Activated T-helper 2 cell treated with anti-CD3 and anti-CD28 coated beads, Interferon-gamma antibody, Interleukin-2, Interleukin-4, amounts not matched to agents 10 μg/mL and 5 μg/mL and 100 μg/mL, durations not matched to agents 14 hours and 24 hours and 36 hours (primary cell): Measurements from ENCODE around the gene UTP18. TPM values are rescaled to one million over a fixed set of nuclear protein-coding genes. Genes with fewer than 3 reads are reported as not detected.
"Not testable (repeated sequence)": the region's sequence is repeated elsewhere in the genome, so short reads cannot be mapped to it uniquely, and the experiment has no call there.

Experiments used
- DNase-seq: peaks from one replicate; pipeline ENCODE4 v3.0.0; 2021; ENCODE audit warnings: low spot score
- H3K27ac Mint-ChIP-seq: one replicate; pipeline ENCODE4 v1.8.0; 2021; ENCODE audit warnings: mixed read lengths
- H3K27me3 Mint-ChIP-seq: one replicate; pipeline ENCODE4 v1.8.0; 2021; ENCODE audit warnings: low read depth, mixed read lengths
- H3K36me3 Mint-ChIP-seq: one replicate; pipeline ENCODE4 v1.8.0; 2021; ENCODE audit warnings: low read depth, mixed read lengths
- H3K4me1 Mint-ChIP-seq: one replicate; pipeline ENCODE4 v1.8.0; 2021; ENCODE audit warnings: low read depth, mixed read lengths
- H3K4me3 Mint-ChIP-seq: one replicate; pipeline ENCODE4 v1.8.0; 2021; ENCODE audit warnings: low read depth, mild to moderate bottlenecking, moderate library complexity, mixed read lengths
- H3K9me3 Mint-ChIP-seq: one replicate; pipeline ENCODE4 v1.8.0; 2021; ENCODE audit warnings: mixed read lengths
- intact Hi-C: fragments of 100-400 bp; cut with micrococcal nuclease; formaldehyde crosslinking; loops from one replicate; pipeline ENCODE4 v1.15.1; 2023
- total RNA-seq: library from RNA; stranded (reverse); gene quantifications from 2 replicates; pipeline ENCODE4 v1.2.3, GENCODE V29; 2022

The UTP18 gene
- 75.7 and 78.7 TPM in 2 replicates for total RNA-seq

DNA sequence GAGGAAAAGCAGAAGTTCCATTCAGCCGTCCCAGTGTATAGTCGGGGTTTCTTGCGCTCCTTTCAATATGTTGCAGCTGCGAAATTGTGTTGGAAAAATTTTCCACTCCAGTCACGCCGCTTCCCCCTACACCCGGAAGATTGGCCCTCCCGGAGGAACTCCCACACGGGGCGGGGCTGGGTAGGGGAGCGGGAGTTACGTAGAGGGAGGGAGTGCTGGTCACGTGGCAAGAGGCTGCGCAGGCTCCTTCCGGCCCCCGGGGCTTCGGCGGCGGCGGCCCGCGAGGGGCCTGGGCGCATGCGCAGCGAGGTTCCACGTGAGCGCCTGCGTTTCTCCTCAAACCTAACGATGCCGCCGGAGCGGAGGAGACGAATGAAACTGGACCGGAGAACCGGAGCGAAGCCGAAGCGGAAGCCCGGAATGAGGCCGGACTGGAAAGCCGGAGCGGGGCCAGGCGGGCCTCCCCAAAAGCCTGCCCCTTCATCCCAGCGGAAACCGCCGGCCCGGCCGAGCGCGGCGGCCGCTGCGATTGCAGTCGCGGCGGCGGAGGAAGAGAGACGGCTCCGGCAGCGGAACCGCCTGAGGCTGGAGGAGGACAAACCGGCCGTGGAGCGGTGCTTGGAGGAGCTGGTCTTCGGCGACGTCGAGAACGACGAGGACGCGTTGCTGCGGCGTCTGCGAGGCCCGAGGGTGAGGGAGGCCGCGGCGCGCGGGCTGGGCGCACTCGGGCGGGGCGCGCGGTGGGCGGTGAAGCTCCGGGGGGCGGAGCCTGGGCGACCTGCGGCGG is at the start of gene UTP18:
UTP18 (plus strand) TSS at position 310 of the 787 bp plus-strand sequence; CDS start at position 349, 39 bp downstream.
- DNase-seq = peak; percentile 94
- peaks cover 58% of the 10 kb centered on the region for H3K36me3 Mint-ChIP-seq
- intact Hi-C loops = loop anchor here (1.0 to 10.0 kb wide), 4 partner anchors 93 to 164 kb away; partner anchors contain the start of genes NME1 and NME2
- peak within 1 kb of the TSS; percentile 88 for H3K4me3 Mint-ChIP-seq
- H3K9me3 Mint-ChIP-seq = no peaks in the 10 kb centered on the region
- peak within 1 kb of the TSS; percentile 97 for H3K27ac Mint-ChIP-seq
- peaks cover 49% of the 10 kb centered on the region for H3K4me1 Mint-ChIP-seq
- no peaks in the 10 kb centered on the region for H3K27me3 Mint-ChIP-seq

GRCh38 chr17:51214920-51215319 is 45.4 kb upstream of the UTP18 start:
- Mint-ChIP-seq H3K27ac (no peak overlapping the region), H3K36me3 (peaks cover 33% of the 10 kb centered on the region), H3K9me3 (no peaks in the 10 kb centered on the region), H3K4me3 (no peak overlapping the region), H3K4me1 (peaks cover 2% of the 10 kb centered on the region), H3K27me3 (no peaks in the 10 kb centered on the region)
- no peak for DNase-seq
- intact Hi-C loops = no loop called here

- H3K27ac Mint-ChIP-seq = no peak overlapping the region
- H3K36me3 Mint-ChIP-seq = peaks cover 43% of the 10 kb centered on the region
- DNase-seq = no peak
- H3K27me3 Mint-ChIP-seq = no peaks in the 10 kb centered on the region
- H3K4me3 Mint-ChIP-seq = no peak overlapping the region
- intact Hi-C loops = no loop called here
- peaks cover 8% of the 10 kb centered on the region for H3K4me1 Mint-ChIP-seq
- no peaks in the 10 kb centered on the region for H3K9me3 Mint-ChIP-seq
These were observed 42.4 kb upstream of the UTP18 start for GRCh38 chr17:51217946-51218345.

DNA sequence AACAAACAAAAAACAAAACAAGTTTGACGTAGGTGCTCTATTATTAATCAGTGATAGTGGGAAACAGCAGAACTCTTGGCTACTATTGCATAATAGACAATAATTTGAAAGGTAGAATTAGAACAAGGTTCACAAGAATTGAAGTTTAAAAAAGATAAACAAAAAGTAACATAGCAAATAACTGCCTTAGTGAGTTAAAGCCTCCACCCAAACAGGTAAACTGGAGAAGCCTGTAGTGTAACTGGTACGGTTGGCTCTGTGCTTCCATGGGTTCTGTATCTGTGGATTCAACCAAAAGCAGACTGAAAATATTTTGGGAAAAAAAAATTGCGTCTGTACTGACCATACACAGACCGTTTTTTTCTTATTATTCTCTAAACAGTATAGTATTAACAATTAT is 39.0 kb upstream of the UTP18 start:
- no peaks in the 10 kb centered on the region for H3K9me3 Mint-ChIP-seq
- no peak overlapping the region for H3K4me3 Mint-ChIP-seq
- no peak for DNase-seq
- H3K36me3 Mint-ChIP-seq = peaks cover 55% of the 10 kb centered on the region
- peaks cover 24% of the 10 kb centered on the region for H3K4me1 Mint-ChIP-seq
- no peak overlapping the region for H3K27ac Mint-ChIP-seq
- intact Hi-C loops = no loop called here
- H3K27me3 Mint-ChIP-seq = no peaks in the 10 kb centered on the region

DNA sequence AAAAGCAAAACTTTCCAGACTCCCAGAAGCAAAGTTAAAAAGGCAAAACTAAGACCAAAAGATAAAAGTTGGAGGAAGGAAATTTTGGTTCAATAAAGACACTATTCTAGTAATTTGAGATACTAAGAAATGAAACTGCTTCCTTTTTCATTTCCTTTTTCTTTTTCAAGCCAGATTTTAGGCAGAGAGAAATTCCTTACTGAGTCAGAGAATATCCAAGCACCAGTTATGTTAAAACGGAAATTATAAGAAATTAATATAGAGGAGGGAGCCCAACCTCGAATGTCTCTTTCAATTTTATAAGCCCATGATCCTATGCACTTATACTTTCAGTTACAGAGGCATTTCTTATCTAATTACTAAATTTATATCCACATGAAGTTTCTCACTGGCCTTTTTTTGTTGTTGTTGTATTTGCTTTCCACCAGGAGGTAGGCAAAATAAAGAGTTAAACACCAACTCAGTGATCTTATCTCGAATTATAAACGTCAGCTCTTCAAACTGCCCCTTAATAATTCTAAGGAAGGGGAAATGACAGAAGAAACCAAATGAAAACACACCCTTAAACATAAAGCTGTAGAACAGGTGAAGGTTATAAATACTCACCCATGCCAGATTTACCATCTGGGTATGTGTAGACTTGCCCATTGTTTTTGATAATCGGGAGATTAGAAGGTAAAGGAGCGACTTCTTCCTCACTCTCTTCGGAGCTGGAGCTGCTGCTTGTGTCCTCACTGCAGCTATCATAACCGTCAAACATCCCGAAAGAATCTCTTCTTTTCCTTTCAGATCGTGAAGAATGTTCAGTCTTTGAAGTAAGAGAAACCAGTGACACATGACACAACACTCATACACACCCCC is 35.7 kb upstream of the UTP18 start:
- H3K27ac Mint-ChIP-seq = peak overlapping the region; percentile 25
- no peaks in the 10 kb centered on the region for H3K27me3 Mint-ChIP-seq
- peaks cover 29% of the 10 kb centered on the region for H3K4me1 Mint-ChIP-seq
- no peak for DNase-seq
- peaks cover 36% of the 10 kb centered on the region for H3K36me3 Mint-ChIP-seq
- no peaks in the 10 kb centered on the region for H3K9me3 Mint-ChIP-seq
- intact Hi-C loops = no loop called here
- H3K4me3 Mint-ChIP-seq = no peak overlapping the region

GRCh38 chr17:51225523-51225922 is 34.8 kb upstream of the UTP18 start:
- not testable (repeated sequence) for H3K9me3 Mint-ChIP-seq

DNA sequence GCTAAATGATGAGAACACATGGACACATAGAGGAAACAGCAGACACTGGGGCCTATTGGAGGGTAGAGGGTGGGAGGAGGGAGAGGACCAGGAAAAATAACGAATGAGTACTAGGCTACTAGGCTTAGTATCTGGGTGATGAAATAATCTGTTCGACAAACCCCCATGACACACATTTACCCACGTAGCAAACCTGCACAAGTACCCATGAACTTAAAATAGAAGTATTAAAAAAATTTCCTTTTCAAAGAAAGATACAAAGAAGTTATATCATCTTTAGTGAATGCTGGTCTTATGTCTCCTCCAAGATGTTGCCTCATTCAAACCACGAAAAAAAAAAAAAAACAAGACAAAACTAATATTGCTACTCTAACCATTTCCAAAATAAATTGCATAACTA is 32.2 kb upstream of the UTP18 start:
- H3K27ac Mint-ChIP-seq = no peak overlapping the region
- DNase-seq = no peak
- H3K36me3 Mint-ChIP-seq = peaks cover 15% of the 10 kb centered on the region
- H3K4me3 Mint-ChIP-seq = no peak overlapping the region
- no peaks in the 10 kb centered on the region for H3K27me3 Mint-ChIP-seq
- H3K9me3 Mint-ChIP-seq = no peaks in the 10 kb centered on the region
- H3K4me1 Mint-ChIP-seq = peaks cover 33% of the 10 kb centered on the region
- intact Hi-C loops = no loop called here

More at GRCh38 chr17:51225523-51225922, 34.8 kb upstream of the UTP18 start:
- DNase-seq, H3K4me3 Mint-ChIP-seq, H3K27ac Mint-ChIP-seq, H3K27me3 Mint-ChIP-seq, intact Hi-C loops: not testable (repeated sequence)
- H3K36me3 Mint-ChIP-seq = peaks cover 29% of the 10 kb centered on the region
- H3K4me1 Mint-ChIP-seq = peaks cover 32% of the 10 kb centered on the region

GRCh38 chr17:51229889-51230288 is 30.5 kb upstream of the UTP18 start:
- Mint-ChIP-seq H3K27me3 (no peaks in the 10 kb centered on the region), H3K4me1 (peaks cover 25% of the 10 kb centered on the region), H3K36me3 (peaks cover 2% of the 10 kb centered on the region), H3K9me3 (no peaks in the 10 kb centered on the region), H3K4me3 (no peak overlapping the region), H3K27ac (no peak overlapping the region)
- intact Hi-C loops = no loop called here
- DNase-seq = no peak

DNA sequence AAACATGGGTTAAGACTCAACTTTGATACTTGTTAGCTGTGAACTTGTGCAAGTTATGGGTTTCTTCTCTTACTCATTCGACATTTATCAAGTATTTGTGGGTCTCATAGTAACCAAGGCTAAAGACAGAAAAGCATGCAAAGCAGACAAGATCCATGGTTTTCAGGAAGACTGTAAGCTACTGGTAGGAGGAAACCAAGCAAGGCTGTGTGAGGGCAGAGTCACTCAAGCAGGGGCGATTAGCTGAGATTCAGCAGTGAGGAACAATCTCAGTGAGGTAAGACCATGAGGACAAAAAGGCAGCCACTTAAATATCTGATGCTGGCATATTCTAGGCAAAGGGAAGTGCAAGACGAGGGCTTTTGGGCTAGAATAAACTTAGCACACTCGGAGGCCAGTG is 30.0 kb upstream of the UTP18 start:
- DNase-seq = no peak
- no peak overlapping the region for H3K4me3 Mint-ChIP-seq
- no peaks in the 10 kb centered on the region for H3K27me3 Mint-ChIP-seq
- H3K27ac Mint-ChIP-seq = no peak overlapping the region
- H3K4me1 Mint-ChIP-seq = peaks cover 21% of the 10 kb centered on the region
- intact Hi-C loops = no loop called here
- H3K36me3 Mint-ChIP-seq = no peaks in the 10 kb centered on the region
- no peaks in the 10 kb centered on the region for H3K9me3 Mint-ChIP-seq

DNA sequence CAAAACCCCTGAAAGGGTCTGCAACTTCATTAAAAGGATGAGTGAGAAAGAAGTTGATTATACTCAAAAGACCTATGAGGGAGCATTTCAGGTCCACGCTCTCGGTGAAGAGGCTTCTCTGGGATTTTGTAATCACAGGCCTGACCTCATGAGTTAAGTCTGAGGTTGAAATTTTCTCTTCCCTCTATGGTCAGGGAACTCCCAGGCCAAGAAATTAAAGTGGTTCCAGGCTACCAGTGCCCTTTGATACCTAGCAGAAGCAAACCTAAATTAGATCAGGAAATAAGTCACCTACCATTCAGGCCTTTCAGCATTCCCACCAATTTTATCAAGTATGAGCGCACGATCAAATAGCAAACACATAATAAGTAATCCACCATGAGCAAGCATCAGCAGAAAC is 28.3 kb upstream of the UTP18 start:
- intact Hi-C loops = no loop called here
- H3K4me3 Mint-ChIP-seq = no peak overlapping the region
- DNase-seq = no peak
- H3K4me1 Mint-ChIP-seq = peaks cover 19% of the 10 kb centered on the region
- H3K27me3 Mint-ChIP-seq = no peaks in the 10 kb centered on the region
- H3K36me3 Mint-ChIP-seq = no peaks in the 10 kb centered on the region
- no peaks in the 10 kb centered on the region for H3K9me3 Mint-ChIP-seq
- H3K27ac Mint-ChIP-seq = no peak overlapping the region

- DNase-seq = no peak
- Mint-ChIP-seq H3K9me3 (no peaks in the 10 kb centered on the region), H3K4me1 (peaks cover 30% of the 10 kb centered on the region), H3K27ac (no peak overlapping the region), H3K4me3 (no peak overlapping the region), H3K36me3 (no peaks in the 10 kb centered on the region), H3K27me3 (no peaks in the 10 kb centered on the region)
- intact Hi-C loops = no loop called here
These were observed 26.2 kb upstream of the UTP18 start for GRCh38 chr17:51234162-51234561.

DNA sequence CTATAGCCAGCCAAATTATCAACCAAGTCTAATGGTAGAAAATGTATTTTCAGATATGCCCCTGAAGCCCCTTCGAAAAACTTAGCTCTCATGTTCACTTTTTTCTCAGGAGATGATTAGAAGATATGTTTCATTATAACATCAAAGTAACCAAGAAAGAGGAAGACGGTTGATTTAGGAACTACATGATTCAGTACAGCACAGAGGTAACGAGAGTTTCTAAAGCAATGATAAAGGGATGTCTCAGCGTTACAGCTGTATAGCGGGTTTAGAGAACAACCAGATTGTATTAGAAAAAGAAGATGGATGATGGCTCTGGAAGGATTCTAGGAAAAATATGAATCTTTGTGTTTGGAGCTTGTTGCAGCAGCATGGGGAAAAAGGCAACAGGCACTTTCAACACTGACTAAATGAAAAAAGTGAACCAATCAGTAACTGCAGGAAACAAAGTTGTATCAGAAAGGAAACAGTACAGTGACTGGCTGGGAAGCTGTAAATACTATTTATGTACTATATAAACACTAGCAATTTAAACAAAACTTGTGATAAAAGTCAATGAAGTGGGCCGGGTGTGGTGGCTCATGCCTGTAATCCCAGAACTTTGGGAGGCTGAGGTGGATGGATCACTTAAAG is 22.0 kb upstream of the UTP18 start:
- intact Hi-C loops = no loop called here
- Mint-ChIP-seq H3K4me3 (peak overlapping the region; percentile 37), H3K27me3 (no peaks in the 10 kb centered on the region), H3K9me3 (no peaks in the 10 kb centered on the region), H3K36me3 (peaks cover 3% of the 10 kb centered on the region), H3K4me1 (peaks cover 27% of the 10 kb centered on the region), H3K27ac (no peak overlapping the region)
- no peak for DNase-seq
